ENCODE measurements around the gene HOGA1.
"Not testable (repeated sequence)": the region's sequence is repeated elsewhere in the genome, so short reads cannot be mapped to it uniquely, and the experiment has no call there.

- not testable (repeated sequence) for TF ChIP-seq EZH2 (IDR thresholded peaks at IDR 0.05); POLR2AphosphoS5 (IDR thresholded peaks at IDR 0.05; ENCODE audit: borderline replicate concordance, low read depth, low read length)
These were observed 23.3 kb upstream of the HOGA1 start for GRCh38 chr10:97560731-97561381.
